COR-L47 (cell line): ENCODE data around the gene IL31.

ENCODE experiments used
- DNase-seq: peaks from one replicate; lab custom pipeline; 2025; lab: John Stamatoyannopoulos, UW

Gene IL31

GRCh38 chr12:122128481-122128880, 45.5 kb downstream of the IL31 start:
- no peak for DNase-seq

GRCh38 chr12:122127839-122128238, 46.2 kb downstream of the IL31 start:
- DNase-seq, result no peak

GRCh38 chr12:122126713-122127597, 47.1 kb downstream of the IL31 start:
- no peak for DNase-seq

- DNase-seq, result no peak
These were observed 47.7 kb downstream of the IL31 start for GRCh38 chr12:122126342-122126635.

GRCh38 chr12:122125452-122126341, 48.3 kb downstream of the IL31 start:
- DNase-seq, result no peak

- no peak for DNase-seq
These were observed 49.7 kb downstream of the IL31 start for GRCh38 chr12:122124370-122124769.

- DNase-seq, result no peak
These were observed 50.3 kb downstream of the IL31 start for GRCh38 chr12:122123761-122124145.

GRCh38 chr12:122123051-122123760, 50.8 kb downstream of the IL31 start:
- peak; percentile 42 for DNase-seq
